Common myeloid progenitor, CD34-positive (primary cell): Measurements from ENCODE around the gene CNTNAP1.
A peak's percentile ranks its signal among the peaks of the same experiment; 100 is the strongest.

Experiments
- CTCF ChIA-PET: fragments of 350-600 bp; sonication (Branson Sonifier 250); formaldehyde crosslinking; loops from one replicate; lab custom pipeline; 2021; ENCODE audit warnings: antibody characterized with exemption; lab: Charles Lee
- POLR2A ChIA-PET: fragments of 350-600 bp; sonication (Branson Sonifier 250); formaldehyde crosslinking; loops from one replicate; lab custom pipeline; 2021; ENCODE audit warnings: antibody characterized with exemption; lab: Charles Lee
- DNase-seq, 3 donors: peaks; one replicate each; pipeline versions ENCODE4 v3.0.0 to v3.0.0-alpha.2; 2013
- H3K27ac ChIP-seq, 2 experiments: 1 replicate in 1 of 2; 2 replicates in 1 of 2; pipeline ENCODE4 v1.7.0; 2013; ENCODE audit warnings: inconsistent platforms in 2 of 2, low read length in 2 of 2, mild to moderate bottlenecking in 2 of 2, low read depth in 1 of 2, moderate library complexity in 1 of 2; ENCODE audit not compliant: severe bottlenecking in 2 of 2, insufficient read depth in 1 of 2, poor library complexity in 1 of 2
- H3K27me3 ChIP-seq, 5 experiments: replicated peaks in 2 of 5; 1 replicate in 3 of 5; 2 replicates in 2 of 5; pipeline versions ENCODE4 v1.6.1 to v1.7.0; 2013; ENCODE audit warnings: low read length in 4 of 5, mild to moderate bottlenecking in 2 of 5, moderate library complexity in 2 of 5, inconsistent platforms in 1 of 5; ENCODE audit not compliant: insufficient read depth in 5 of 5, control insufficient read depth in 4 of 5
- H3K36me3 ChIP-seq, 4 experiments: 1 replicate in 2 of 4; 2 replicates in 2 of 4; pipeline versions ENCODE4 v1.6.1 to v1.7.0; 2013; ENCODE audit warnings: low read length in 3 of 4, control low read depth in 1 of 4, mild to moderate bottlenecking in 1 of 4; ENCODE audit not compliant: control insufficient read depth in 4 of 4, insufficient read depth in 4 of 4
- H3K4me1 ChIP-seq, 4 experiments: 1 replicate in 3 of 4; 2 replicates in 1 of 4; pipeline versions ENCODE4 v1.6.1 to v1.7.1; 2013; ENCODE audit warnings: low read length in 3 of 4, mild to moderate bottlenecking in 3 of 4, control low read depth in 1 of 4, inconsistent platforms in 1 of 4, moderate library complexity in 1 of 4; ENCODE audit not compliant: control insufficient read depth in 4 of 4, insufficient read depth in 4 of 4; ENCODE audit errors: control extremely low read depth in 1 of 4
- H3K4me3 ChIP-seq, 7 experiments: 1 replicate in 4 of 7; 2 replicates in 3 of 7; pipeline versions ENCODE4 v1.5.1 to v1.7.0; 2013; ENCODE audit warnings: mild to moderate bottlenecking in 7 of 7, low read length in 6 of 7, moderate library complexity in 6 of 7, inconsistent platforms in 2 of 7, low read depth in 2 of 7, control low read depth in 1 of 7; ENCODE audit not compliant: insufficient read depth in 4 of 7, control insufficient read depth in 1 of 7; ENCODE audit errors: extremely low read depth in 1 of 7
- H3K9me3 ChIP-seq, 5 experiments: 1 replicate in 4 of 5; 2 replicates in 1 of 5; pipeline versions ENCODE4 v1.6.1 to v1.7.1; 2013; ENCODE audit warnings: low read length in 4 of 5, mild to moderate bottlenecking in 2 of 5, inconsistent platforms in 1 of 5, low read depth in 1 of 5, moderate library complexity in 1 of 5; ENCODE audit not compliant: control insufficient read depth in 4 of 5, insufficient read depth in 2 of 5; ENCODE audit errors: control extremely low read depth in 1 of 5
- WGBS: methylation state at CpG from one replicate; pipeline ENCODE4 v1.1.5; 2013; ENCODE audit not compliant: insufficient coverage; 5-methylcytosine and 5-hydroxymethylcytosine counted together

Gene CNTNAP1

GRCh38 chr17:42743595-42744282 is 61.4 kb downstream of the CNTNAP1 start:
- Histone ChIP-seq H3K36me3 (no peaks in the 10 kb centered on the region), H3K4me3 (peak overlapping the region; percentile 29 to 79 (median 77)), H3K9me3 (no peaks in the 10 kb centered on the region), H3K27me3 (peaks cover 0 to 4% (median 0%) of the 10 kb centered on the region in 5 experiments), H3K27ac (peak overlapping the region; percentile 54 to 79), H3K4me1 (peaks cover 3 to 13% (median 11%) of the 10 kb centered on the region in 4 experiments)
- DNase-seq = no peak
- 70% methylated on average over 8 of the region's 10 CpGs for WGBS
- POLR2A ChIA-PET = interaction anchor here (0.6 kb wide), 1 partner anchor 30 kb away, joined by 3 read pairs; no protein-coding TSS in a partner anchor
- CTCF ChIA-PET = interaction anchor here (0.7 to 1.9 kb wide), 5 partner anchors 12 to 30 kb away, joined by 3 to 5 read pairs (median 4); no protein-coding TSS in a partner anchor

- WGBS = 0% methylated on average over 19 of the region's 32 CpGs
- ChIA-PET POLR2A (no interaction called here), CTCF (interaction anchor here (0.7 to 1.4 kb wide), 2 partner anchors 17 to 19 kb away, joined by 3 to 4 read pairs; no protein-coding TSS in a partner anchor)
- peak in 2 of 3 donors; percentile 32 to 66 for DNase-seq
- Histone ChIP-seq H3K36me3 (no peaks in the 10 kb centered on the region), H3K4me3 (peak overlapping the region; percentile 29 to 79 (median 77)), H3K9me3 (no peaks in the 10 kb centered on the region), H3K27me3 (peaks cover 0 to 4% (median 0%) of the 10 kb centered on the region in 5 experiments), H3K27ac (peak overlapping the region; percentile 54 to 79), H3K4me1 (peaks cover 3 to 13% (median 11%) of the 10 kb centered on the region in 4 experiments)
Observed at GRCh38 chr17:42744283-42744805, 62.0 kb downstream of the CNTNAP1 start.

- peaks cover 0 to 4% (median 0%) of the 10 kb centered on the region in 5 experiments for H3K27me3 ChIP-seq
- no peaks in the 10 kb centered on the region for H3K36me3 ChIP-seq
- peaks cover 3 to 13% (median 12%) of the 10 kb centered on the region in 4 experiments for H3K4me1 ChIP-seq
- peak within 1 kb of the TSS; percentile 54 to 79 for H3K27ac ChIP-seq
- H3K4me3 ChIP-seq = peak within 1 kb of the TSS; percentile 29 to 79 (median 77)
- no peaks in the 10 kb centered on the region for H3K9me3 ChIP-seq
- peak; percentile 89 to 94 (median 93) for DNase-seq
- CTCF ChIA-PET = no interaction called here
- POLR2A ChIA-PET = no interaction called here
- WGBS = 11% methylated on average over 24 of the region's 50 CpGs
Observed at GRCh38 chr17:42744806-42745617, 62.7 kb downstream of the CNTNAP1 start, which contains the start of gene EZH1. Gene EZH1, minus strand, starts transcription at chr17:42745040. Its CDS starts 16,099 bp downstream, at chr17:42728941.

- ChIA-PET CTCF (interaction anchor here (0.6 to 1.2 kb wide), 5 partner anchors 12 to 68 kb away, joined by 3 to 4 read pairs (median 4); no protein-coding TSS in a partner anchor), POLR2A (no interaction called here)
- H3K9me3 ChIP-seq = no peaks in the 10 kb centered on the region
- DNase-seq = no peak
- H3K36me3 ChIP-seq = no peaks in the 10 kb centered on the region
- no peak overlapping the region for H3K27ac ChIP-seq
- WGBS = 98% methylated on average over 6 of the region's 7 CpGs
- no peak overlapping the region for H3K4me3 ChIP-seq
- peaks cover 0 to 4% (median 0%) of the 10 kb centered on the region in 5 experiments for H3K27me3 ChIP-seq
- peaks cover 6 to 23% (median 20%) of the 10 kb centered on the region in 4 experiments for H3K4me1 ChIP-seq
Observed at GRCh38 chr17:42748202-42748907, 66.0 kb downstream of the CNTNAP1 start.

GRCh38 chr17:42748908-42749798 is 66.8 kb downstream of the CNTNAP1 start:
- 91% methylated on average over 9 of the region's 11 CpGs for WGBS
- Histone ChIP-seq H3K9me3 (no peaks in the 10 kb centered on the region), H3K27me3 (peaks cover 0 to 4% (median 0%) of the 10 kb centered on the region in 5 experiments), H3K4me3 (no peak overlapping the region), H3K27ac (no peak overlapping the region), H3K4me1 (peaks cover 4 to 15% (median 12%) of the 10 kb centered on the region in 4 experiments), H3K36me3 (no peaks in the 10 kb centered on the region)
- CTCF ChIA-PET = interaction anchor here (0.6 to 1.6 kb wide), 5 partner anchors 11 to 68 kb away, joined by 3 to 10 read pairs (median 4); no protein-coding TSS in a partner anchor
- DNase-seq = no peak
- POLR2A ChIA-PET = no interaction called here
